ENCODE data around the gene ACYP2.

Gene ACYP2

DNA sequence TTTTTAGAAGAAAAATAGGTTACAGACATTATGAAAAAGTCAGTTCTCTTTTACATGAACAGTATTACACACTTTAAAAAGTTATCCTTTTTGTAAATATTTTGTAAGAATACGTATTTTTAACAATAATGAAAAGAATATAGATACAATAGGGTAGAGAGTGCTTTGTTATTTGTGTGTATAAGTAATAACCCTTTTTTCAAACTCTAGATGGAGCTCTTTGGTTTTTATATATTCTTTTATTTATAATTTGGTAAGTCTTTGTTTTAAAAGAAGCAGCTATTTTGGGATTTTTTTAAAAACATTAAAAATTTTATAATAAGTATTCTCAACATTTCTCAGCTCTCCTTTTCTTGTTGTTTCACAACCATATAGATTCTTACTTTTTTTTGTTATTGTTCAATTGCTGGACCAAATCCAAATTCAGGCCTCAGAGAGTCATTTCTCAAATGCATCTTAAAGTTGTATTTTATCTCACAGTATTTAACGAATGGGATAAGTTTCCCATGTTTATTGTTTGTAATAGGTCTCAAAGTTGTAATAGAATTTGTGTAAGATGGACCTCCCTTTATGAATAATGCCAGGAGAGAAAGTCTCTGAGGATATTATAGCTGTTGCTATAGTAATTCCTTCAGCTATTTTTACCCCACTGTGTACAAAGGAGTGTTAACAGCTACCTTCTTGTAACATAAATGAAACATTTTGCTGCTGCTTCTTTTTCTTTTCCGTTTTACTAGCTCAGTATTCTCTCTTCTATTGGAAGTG is 46.4 kb downstream of the ACYP2 start:
- DNase-seq (ENCODE audit: low read depth), result no peak

DNA sequence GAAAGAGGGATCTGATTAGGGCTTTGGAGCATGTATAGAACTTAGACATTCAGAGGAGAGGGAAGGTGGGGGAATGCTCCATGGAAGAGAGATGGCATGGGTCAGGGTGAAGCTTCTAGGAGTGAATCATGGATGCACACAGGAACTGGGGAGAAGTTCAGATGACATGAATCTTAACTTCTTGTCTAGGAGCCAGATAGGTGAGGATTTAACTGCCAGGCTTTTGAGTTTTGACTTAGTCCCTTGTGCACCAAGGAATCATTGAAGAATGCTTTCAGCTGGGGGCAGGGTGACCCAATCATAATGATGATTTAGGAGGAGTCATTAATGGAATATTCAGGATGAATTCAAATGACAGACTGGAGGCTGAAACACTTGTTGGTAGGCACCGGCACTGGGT is 48.7 kb downstream of the ACYP2 start:
- DNase-seq (ENCODE audit: low read depth), result no peak

DNA sequence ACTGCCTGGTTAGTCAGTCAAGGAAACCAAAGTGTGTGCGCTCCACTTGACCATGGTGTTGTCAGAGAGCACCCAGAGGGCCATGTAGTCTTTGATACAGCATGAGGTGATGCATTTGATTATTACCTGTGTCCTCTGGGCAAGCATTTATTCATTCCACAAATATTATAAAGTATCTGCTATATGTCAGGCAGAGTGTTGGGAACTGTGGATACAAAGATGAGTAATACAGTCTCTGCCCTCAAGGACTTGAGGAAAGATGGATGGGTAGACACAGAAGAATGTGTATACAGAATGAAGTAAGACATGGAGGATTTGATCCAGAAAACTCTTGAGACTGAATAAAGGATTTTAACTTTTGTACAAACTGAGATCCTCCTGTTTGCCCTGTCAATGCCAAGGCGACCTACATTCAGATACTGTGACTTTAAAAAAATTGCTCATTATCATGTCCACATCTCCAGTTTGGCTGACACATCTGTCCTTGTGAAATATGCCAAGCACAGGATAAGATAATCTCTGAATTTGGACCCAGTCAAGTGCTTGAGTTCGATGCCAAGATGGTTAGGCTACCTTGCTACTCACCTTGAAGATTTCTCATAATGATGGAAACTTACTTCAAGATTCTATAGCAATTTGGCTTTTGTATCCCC is 50.8 kb downstream of the ACYP2 start:
- DNase-seq (ENCODE audit: low read depth), result no peak

DNA sequence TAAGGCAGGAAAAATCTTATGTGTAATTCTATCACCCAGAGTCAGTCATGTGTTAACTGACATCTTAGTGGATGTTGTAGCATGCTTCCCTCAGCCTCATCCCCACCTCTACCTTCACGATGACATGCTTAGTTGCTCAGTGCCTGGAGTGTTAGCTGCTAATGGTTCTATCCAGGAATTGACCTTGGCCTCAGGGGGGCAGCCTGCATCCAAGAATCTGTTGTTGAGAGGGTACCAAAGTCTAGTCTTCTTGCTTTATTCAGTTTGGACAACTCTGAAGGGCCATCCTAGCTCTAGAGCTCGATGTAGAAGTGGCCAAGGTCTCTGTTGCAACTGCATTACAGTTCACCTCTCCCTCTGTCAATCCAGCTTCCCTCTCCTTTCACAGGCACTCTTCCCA is 61.2 kb downstream of the ACYP2 start:
- DNase-seq (ENCODE audit: low read depth), result no peak

DNA sequence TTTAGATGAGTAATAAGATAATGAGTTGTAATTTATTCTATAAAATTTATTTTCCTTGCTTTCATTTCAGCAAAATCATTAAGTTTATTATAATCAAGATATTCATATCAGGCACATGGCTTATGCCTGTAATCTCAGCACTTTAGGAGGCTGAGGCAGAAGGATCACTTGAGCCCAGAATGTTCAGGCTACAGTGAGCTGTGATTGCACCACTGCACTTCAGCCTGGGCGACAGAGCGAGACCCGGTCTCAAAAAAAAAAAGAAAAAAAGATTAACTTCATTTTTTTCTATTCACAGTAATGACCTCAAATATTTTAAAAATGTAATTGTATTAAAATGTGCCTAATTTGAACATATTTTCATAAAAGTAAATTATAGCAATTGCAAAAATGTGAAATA is 67.9 kb downstream of the ACYP2 start:
- DNase-seq (ENCODE audit: low read depth), result no peak

DNA sequence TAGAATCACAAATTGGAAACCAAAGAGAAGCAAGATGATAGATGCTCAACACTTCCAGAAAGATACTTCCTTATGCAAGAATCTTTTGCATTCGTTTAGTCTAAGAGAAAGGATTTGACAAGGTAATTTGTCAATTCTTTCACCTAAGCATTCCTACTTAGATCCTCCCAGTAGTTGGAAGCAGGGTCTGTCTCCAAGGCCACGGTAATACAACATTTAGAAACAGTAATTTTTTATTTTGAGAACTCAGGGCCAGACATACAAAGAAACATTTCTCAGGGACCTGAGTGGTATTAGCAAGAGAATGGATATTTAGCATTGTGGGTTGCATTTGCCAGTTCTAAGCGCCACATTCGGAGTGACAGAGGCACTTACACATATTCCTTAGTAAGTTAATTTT is 68.6 kb downstream of the ACYP2 start:
- no peak for DNase-seq (ENCODE audit: low read depth)

DNA sequence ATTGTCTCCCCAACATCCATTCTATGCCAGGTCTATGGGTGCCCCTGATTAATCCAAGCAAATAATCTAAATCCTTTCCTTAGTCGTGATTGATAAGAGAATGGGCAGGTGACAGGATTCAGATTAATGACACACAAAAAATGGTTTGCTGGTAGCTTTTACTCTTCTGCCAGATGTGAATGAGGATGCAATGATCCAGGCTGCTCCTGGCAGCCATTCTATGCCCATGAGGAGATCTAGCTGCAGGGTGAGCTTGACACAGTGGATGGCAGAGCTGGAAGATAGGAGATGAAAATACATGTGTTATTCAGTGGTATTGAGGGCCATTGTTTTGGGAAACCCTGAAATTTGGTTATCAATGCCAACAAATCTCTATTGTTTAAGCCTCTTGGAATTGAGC is 69.7 kb downstream of the ACYP2 start:
- DNase-seq (ENCODE audit: low read depth), result no peak

DNA sequence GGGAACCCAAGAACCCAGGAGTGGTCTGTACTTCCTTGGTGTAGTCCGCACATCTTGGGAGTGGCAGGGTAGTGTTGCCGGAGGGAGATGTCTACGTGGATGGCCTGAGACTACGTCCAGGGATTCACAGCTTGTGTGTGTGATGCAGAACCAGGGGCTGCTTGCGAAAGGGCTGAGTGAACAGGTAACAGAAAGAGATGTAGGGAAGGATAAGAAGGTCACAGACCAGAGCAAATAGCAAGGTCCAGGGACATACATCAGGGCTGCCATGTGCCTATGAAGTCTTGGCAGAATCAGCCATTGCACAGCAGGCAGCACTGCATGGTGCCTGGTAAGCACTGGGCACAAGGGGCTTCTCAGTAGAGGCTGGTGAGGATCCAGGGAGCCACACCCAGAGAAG is 71.9 kb downstream of the ACYP2 start:
- no peak for DNase-seq (ENCODE audit: low read depth)

DNA sequence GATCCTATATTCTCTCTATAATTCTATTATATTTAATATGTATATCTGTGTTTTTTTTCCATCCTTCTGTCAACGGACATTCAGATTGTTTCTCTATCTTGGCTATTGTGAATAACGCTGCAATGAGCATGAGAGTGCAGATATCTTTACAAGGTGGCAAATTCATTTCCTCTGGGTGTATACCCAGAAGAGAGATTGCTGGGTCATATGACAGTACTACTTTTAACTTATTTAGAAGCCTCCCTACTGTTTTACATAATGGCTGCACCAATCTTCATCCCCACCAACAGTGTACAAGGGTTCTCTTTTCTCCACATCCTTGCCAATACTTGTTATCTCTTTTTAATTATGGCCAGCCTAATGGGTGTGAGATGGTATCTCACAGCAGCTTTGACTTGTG is 74.1 kb downstream of the ACYP2 start:
- no peak for DNase-seq (ENCODE audit: low read depth)

DNA sequence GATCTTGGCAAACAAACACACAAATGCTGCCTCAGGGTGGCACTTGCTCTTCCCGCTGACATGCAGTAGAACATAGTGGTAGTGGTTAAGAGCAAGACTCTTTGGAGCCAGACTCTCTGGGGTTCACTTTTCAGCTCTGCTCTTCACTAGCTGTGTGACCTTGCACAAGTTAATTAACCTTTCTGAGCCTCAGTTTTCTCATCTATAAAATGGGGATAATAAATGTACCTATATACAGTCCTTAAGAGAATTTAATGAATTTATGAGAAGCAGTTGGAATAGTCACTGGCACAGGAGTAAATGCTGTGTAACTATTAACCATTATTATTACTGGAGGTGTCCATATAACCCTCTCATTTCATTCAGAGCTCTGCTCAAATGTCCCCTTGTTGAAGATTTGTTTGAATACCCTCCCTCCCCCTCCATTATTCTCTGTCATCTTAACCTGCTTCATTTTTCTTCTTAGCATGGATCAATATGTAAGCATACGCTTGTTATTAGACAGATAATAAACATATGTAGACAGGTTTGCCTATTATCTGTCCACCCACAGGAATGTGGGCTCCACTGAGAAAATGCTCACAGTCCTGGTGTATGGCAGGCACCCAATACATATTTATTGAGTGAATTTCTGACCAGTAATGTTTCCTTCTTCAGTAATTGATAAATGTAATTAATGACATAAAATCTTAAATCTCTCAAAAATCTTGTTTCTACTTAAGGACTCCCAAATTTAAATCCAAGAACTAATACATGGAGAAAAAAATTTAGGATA is 76.1 kb downstream of the ACYP2 start:
- no peak for DNase-seq (ENCODE audit: low read depth)

DNA sequence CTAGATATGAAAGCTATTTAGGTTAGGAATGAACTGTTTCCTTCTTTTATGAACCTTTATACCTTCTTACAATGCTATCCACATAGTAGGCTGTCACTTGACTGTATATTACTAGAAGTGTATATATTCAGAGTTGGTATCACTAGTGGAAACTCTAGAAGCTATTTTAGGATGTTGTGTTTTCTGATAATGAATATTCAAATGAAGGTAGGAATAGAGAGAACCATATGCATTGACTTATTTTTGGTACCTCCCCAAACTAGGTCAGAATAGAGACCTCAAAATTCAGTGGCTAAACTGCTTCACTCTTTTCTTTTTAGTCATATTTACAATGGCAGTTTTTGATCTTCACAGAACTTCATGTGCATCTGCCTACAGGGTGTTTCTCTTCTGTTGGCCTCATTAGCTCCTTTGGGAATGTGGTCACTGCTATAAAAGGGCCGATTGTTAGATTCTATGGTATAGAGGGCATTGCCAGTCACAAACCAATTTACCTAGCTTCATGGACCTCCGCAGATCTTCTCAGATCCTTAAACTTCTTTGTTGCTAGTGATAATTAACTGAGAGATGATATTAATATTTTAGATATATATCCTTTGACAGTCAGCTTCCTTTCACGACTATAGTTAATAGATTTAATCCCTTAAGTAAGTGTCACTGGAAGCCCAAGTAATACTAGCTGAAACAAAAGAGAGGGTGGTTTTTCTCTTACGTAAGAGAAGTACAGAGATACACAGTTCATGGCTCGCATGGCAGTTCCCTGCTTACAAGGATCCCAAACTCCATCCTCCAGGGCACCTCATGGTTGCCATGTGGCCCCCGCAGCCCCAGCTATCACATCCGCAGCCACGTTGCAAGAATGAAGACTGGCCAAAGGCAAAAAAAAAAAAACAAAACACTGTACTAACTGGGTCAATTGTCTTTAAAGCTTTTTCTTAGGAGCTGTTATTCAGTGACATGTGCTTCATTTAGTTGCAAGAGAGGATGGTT is 79.6 kb downstream of the ACYP2 start:
- no peak for DNase-seq (ENCODE audit: low read depth)

DNA sequence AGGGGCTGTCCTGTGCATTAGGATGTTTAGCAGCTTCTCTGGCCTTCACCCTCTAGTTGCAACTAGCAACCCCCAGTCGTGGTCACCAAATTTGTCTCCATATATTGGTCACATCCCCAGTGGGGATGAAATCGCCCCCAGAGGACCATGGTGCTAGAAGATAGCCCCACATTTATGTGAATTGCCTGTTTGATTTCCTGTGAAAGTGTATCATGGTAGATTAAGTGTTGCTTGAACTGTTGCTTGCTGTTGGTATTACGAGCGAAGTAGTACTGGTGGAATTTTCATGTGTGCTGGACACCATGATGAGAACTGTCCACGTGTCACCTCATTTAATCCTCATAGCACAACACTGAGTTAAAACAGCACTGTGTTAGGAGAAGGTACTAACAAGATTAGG is 81.2 kb downstream of the ACYP2 start:
- no peak for DNase-seq (ENCODE audit: low read depth)

DNA sequence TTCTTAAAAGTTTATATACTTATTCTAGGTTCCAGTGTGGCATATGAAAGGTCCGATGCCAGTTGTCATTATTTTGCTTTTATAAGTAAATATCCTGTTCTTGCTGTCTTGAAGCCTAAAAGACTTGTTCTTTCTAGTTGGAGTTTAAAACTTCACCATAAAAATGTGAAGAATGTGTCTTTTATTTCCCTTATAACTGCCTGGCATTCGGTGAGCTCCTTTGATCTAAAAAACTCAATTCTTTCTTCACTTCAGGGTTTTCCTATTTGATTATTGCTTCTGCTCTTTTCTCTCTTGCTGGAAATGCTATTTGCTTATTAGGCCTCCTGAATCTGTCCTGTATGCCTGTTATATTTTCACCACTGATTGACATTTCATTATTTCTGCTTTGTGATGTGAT is 89.1 kb downstream of the ACYP2 start:
- no peak for DNase-seq (ENCODE audit: low read depth)

DNA sequence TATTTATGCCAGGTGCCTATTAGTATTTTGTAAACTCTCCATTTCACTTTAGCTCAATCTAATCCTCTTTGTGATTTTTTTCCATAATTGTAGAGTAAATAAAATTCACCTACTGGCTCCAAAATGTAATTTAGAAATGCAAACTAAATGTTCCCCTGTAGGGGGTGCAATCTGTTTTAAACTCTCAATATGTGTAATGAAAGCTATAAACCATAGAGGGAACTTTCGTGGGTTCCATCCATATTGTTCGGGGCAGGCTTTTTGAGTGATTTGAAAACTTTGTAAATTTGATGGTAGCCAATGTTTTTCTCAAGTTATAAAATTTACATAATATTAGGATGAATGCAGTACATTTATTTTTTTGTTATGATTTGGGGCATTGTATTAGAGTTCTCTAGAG is 91.2 kb downstream of the ACYP2 start:
- DNase-seq (ENCODE audit: low read depth), result no peak

DNA sequence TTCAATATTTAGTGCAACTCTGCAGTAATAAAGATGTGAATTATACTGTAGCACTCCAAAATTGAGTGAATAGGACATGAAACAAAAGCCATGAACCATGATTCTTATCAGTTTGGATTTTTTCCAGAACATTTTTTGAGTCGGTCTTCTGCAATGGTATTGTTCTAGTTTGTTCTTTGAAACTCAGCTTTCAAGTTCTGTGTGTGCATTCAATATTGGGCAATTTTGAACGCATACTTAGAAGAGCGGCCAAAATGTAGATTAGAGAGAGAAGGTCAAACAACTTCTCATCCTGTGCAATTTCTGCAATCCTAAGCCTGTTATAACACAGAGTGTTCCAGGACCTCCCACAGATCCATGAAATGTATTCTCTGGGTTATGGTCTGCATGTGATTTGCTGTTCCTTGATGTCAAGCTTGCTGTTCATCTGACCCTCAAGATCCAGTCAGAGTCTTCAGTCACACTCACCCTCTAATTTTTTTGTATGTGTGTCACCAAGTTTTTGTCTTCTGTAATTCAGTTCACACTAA is 92.3 kb downstream of the ACYP2 start:
- DNase-seq (ENCODE audit: low read depth), result no peak

DNA sequence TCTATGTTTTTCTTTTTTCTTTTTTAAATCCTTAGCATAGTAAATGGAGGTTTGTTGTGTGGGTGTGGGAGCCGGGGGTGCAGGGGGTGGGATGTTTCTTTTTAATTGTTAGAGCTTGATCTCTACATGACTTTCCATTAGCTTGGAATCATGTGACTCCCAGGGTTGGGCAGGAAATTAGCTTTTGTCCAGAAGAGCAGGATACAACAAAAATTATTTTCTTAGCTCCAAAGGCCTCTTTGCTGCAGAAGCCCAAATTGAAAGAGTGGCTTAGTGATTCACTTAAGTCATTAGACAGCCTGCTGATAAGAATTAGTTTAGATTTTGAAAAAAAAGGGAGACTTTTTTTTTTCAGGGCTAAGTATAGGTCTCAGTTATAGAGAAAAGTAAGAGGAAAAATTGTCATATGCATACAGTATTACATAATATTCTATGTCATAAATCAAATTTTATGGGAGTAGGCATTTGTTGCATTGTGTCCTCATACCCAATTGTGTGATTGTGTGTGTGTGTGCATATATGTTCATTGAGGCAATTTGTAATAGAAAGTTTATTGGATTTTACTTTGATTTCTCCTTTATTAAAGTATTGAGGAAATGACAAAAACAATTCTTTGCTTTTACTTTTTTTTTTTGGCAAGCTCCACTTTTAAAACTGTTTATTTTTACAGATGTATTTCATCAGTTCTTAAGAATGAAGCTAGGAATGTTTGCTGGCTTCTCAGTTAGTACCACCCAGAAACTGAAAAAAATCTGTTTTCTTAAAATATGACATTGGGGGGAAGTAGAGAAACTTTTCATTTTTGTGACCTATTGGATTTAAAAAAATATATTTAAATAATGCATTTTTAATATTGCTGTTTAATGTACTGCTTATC is 93.2 kb downstream of the ACYP2 start:
- DNase-seq (ENCODE audit: low read depth), result no peak

DNA sequence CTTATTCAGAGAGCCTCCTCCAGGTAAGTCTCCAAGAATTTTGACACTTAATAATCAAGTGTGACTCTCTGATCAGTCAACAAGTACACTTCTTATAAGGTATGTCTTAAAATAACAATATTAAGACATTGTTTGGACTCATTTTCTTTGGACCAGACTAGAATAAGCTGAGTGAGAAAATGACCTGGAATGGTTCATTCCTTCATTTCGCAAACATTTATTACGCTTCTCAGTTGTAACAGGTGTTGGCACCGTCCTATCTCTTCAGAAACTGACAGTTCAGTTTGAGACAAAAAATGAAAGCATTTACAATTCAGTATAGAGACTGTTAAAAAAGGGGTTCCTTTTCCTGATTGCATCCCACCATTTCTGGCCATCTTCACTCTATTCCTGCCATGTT is 94.0 kb downstream of the ACYP2 start:
- no peak for DNase-seq (ENCODE audit: low read depth)

DNA sequence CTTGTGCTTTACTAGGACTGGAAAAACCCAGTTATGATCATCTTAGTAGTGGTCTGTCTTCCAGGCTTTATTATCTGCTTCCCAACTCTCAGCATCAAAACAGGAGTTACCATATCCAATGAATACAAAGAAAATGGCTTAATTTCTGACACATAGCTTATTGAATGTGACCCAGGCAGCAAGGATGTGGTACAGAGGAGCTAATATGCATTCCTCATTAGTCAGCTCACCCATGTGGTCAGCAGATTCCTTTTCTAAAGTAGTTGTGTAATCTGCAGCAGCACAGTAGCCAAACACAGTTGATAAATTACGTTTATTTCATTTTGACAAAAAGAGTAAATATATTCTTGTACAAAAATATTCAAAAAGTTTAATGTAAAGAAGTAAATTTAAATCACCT is 97.0 kb downstream of the ACYP2 start:
- no peak for DNase-seq (ENCODE audit: low read depth)

DNA sequence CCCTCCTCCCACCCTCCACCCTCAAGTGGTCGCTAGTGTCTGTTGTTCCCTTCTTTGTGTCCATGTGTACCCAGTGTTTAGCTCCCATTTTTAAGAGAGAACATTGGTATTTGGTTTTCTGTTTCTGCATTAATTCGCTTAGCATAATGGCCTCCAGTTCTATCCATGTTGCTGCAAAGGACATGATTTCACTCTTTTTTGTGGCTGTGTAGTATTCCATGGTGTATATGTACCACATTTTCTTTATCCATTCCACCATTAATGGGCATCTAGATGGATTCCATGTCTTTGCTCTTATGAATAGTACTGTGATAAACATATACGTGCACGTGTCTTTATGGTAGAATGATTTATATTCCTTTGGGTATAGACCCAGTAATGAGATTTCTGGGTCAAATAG is 97.7 kb downstream of the ACYP2 start:
- no peak for DNase-seq (ENCODE audit: low read depth)

DNA sequence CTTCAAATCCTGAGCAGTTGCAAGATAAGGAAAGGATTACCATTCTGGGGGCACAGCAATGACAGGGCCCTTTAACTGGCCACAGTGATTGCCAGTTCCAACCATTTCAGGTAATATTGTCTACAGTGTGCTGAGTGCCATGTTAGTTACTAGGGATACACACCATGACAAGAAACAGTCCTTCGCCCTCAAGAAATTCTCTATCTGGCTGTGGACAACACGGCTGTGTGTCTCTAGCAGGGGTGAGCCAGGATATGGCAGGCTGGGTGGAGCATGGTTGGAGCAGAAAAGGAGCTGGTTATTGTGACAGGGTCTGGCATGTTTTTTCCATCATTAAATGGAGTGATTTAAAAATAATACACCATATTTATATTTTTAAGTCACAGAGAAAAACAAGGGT is 109.6 kb downstream of the ACYP2 start:
- no peak for DNase-seq (ENCODE audit: low read depth)

DNA sequence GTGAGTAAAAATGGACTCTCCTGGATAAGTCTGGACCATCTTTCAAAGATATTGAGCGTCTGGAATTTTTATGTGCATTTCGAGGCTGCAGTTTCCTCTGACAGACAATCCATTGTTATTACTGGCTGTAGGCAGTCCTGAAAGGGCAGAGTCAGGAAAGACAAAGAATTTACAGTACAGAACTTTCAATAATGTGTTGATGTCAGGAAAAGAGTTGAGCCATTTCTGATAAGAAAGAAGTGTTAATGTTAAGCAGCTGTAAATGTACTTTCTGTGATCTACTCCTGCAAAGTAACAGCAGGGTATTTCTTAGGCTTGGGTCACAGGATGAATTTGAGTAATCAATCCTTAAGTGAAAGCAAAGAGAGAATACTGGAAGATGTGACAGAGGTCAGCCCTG is 110.8 kb downstream of the ACYP2 start:
- DNase-seq (ENCODE audit: low read depth), result no peak

All from stimulated activated CD8-positive, alpha-beta memory T cell treated with anti-CD3 and anti-CD28 coated beads, Interleukin-15, amount 100 ng/mL, for 1 hour (primary cell).